Measurements from ENCODE around the gene XRCC6. TPM values are rescaled to one million over a fixed set of nuclear protein-coding genes. Genes with fewer than 3 reads are reported as not detected.

The XRCC6 gene
- total RNA-seq, 1 donor from 2014 or later = 546 TPM

DNA sequence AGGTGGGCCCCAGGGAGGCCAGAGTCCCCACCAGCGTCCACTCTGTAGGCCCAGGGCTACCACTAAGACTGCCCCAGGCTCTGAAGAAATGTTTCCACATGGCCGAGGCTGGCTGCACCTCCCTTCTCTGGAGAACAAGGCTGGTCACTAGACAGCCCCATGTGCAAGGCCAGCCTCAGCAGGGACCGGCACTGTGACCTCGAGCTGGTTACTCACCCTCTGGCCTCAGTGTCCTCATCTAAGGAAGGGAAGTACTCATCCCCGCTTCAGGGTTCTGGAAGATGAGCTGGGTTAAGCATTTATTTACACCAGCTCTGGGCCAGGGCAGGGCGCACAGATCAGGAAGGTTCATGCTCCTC lies 41.1 kb upstream of the XRCC6 start:
- no peak for DNase-seq (ENCODE audit: low spot score)
- Histone ChIP-seq H3K9ac (no peak overlapping the region), H3K79me2 (ENCODE audit: low read depth) (no peaks in the 10 kb centered on the region), H3K4me2 (no peak overlapping the region), H3K36me3 (no peaks in the 10 kb centered on the region), H3K27me3 (no peaks in the 10 kb centered on the region), H3K4me3 (no peak overlapping the region), H3K4me1 (no peaks in the 10 kb centered on the region), H3K9me3 (ENCODE audit: low read depth) (no peaks in the 10 kb centered on the region), H3K27ac (no peak overlapping the region), H3F3A (ENCODE audit: low read depth) (no peaks in the 10 kb centered on the region), H2AFZ (replicated peaks) (no peak overlapping the region), H4K20me1 (ENCODE audit: low read depth) (no peaks in the 10 kb centered on the region)
- H3K9me3 Mint-ChIP-seq = no peaks in the 10 kb centered on the region
- H3K27ac Mint-ChIP-seq = no peak overlapping the region
- no peak for TF ChIP-seq EZH2 (IDR thresholded peaks at IDR 0.05)
- TF ChIP-seq, protein P1, sequence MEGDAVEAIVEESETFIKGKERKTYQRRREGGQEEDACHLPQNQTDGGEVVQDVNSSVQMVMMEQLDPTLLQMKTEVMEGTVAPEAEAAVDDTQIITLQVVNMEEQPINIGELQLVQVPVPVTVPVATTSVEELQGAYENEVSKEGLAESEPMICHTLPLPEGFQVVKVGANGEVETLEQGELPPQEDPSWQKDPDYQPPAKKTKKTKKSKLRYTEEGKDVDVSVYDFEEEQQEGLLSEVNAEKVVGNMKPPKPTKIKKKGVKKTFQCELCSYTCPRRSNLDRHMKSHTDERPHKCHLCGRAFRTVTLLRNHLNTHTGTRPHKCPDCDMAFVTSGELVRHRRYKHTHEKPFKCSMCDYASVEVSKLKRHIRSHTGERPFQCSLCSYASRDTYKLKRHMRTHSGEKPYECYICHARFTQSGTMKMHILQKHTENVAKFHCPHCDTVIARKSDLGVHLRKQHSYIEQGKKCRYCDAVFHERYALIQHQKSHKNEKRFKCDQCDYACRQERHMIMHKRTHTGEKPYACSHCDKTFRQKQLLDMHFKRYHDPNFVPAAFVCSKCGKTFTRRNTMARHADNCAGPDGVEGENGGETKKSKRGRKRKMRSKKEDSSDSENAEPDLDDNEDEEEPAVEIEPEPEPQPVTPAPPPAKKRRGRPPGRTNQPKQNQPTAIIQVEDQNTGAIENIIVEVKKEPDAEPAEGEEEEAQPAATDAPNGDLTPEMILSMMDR (IDR thresholded peaks at IDR 0.05) = no peak
- TF ChIP-seq EZH2phosphoT487 (IDR thresholded peaks at IDR 0.05) = no peak
- H3K4me3 Mint-ChIP-seq = no peak overlapping the region
- no peaks in the 10 kb centered on the region for H3K36me3 Mint-ChIP-seq
- peaks cover 5% of the 10 kb centered on the region for H3K27me3 Mint-ChIP-seq (ENCODE audit: insufficient read depth, low read depth)
- peaks cover 10% of the 10 kb centered on the region for H3K4me1 Mint-ChIP-seq

GRCh38 chr22:41582694-41583093 lies 38.4 kb upstream of the XRCC6 start:
- Mint-ChIP-seq H3K4me1 (peaks cover 3% of the 10 kb centered on the region), H3K27ac (peak overlapping the region; percentile 32), H3K4me3 (no peak overlapping the region), H3K9me3 (no peaks in the 10 kb centered on the region), H3K27me3 (ENCODE audit: insufficient read depth, low read depth) (peaks cover 5% of the 10 kb centered on the region), H3K36me3 (no peaks in the 10 kb centered on the region)
- TF ChIP-seq, protein P1 (IDR thresholded peaks at IDR 0.05) = no peak
- TF ChIP-seq EZH2phosphoT487 (IDR thresholded peaks at IDR 0.05) (no peak), EZH2 (IDR thresholded peaks at IDR 0.05) (no peak)
- Histone ChIP-seq H3K36me3 (no peaks in the 10 kb centered on the region), H3K4me3 (no peak overlapping the region), H3K4me2 (no peak overlapping the region), H3K27me3 (no peaks in the 10 kb centered on the region), H3K79me2 (ENCODE audit: low read depth) (no peaks in the 10 kb centered on the region), H3K9me3 (ENCODE audit: low read depth) (no peaks in the 10 kb centered on the region), H2AFZ (replicated peaks) (no peak overlapping the region), H3K27ac (no peak overlapping the region), H3K9ac (peak overlapping the region; percentile 20), H4K20me1 (ENCODE audit: low read depth) (no peaks in the 10 kb centered on the region), H3F3A (ENCODE audit: low read depth) (no peaks in the 10 kb centered on the region), H3K4me1 (no peaks in the 10 kb centered on the region)
- no peak for DNase-seq (ENCODE audit: low spot score)

DNA sequence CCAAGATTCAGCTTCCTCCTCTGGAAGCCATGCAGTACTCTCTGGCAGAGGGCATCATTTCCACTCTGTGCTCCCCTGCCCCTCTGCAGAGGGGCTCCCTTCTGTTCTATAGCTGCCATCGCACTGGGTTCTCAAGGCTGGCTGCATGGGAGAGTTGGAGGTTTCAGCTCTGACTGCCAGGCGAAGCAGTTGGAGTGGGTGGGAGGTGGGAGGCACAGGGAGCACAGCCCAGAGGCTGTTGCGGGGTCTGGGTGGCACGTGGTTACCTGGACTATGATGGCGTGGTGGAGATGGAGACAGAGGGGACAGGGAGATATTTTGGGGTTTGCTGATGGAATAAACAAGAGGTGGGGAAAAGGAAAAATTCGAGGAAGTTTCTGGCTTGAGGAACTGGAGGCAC lies 36.2 kb upstream of the XRCC6 start:
- Histone ChIP-seq H2AFZ (replicated peaks) (no peak overlapping the region), H3K4me3 (no peak overlapping the region), H3K4me1 (peaks cover 9% of the 10 kb centered on the region), H3K27me3 (no peaks in the 10 kb centered on the region), H3K4me2 (no peak overlapping the region), H3K79me2 (ENCODE audit: low read depth) (no peaks in the 10 kb centered on the region), H3K36me3 (no peaks in the 10 kb centered on the region), H3K27ac (no peak overlapping the region), H3K9ac (no peak overlapping the region), H4K20me1 (ENCODE audit: low read depth) (no peaks in the 10 kb centered on the region), H3F3A (ENCODE audit: low read depth) (no peaks in the 10 kb centered on the region), H3K9me3 (ENCODE audit: low read depth) (no peaks in the 10 kb centered on the region)
- no peak for DNase-seq (ENCODE audit: low spot score)
- no peaks in the 10 kb centered on the region for H3K36me3 Mint-ChIP-seq
- H3K4me1 Mint-ChIP-seq = peaks cover 21% of the 10 kb centered on the region
- H3K27ac Mint-ChIP-seq = peak overlapping the region; percentile 63
- H3K4me3 Mint-ChIP-seq = no peak overlapping the region
- TF ChIP-seq EZH2phosphoT487 (IDR thresholded peaks at IDR 0.05) (no peak), EZH2 (IDR thresholded peaks at IDR 0.05) (no peak)
- TF ChIP-seq, protein P1 (IDR thresholded peaks at IDR 0.05) = no peak
- H3K27me3 Mint-ChIP-seq (ENCODE audit: insufficient read depth, low read depth) = no peaks in the 10 kb centered on the region
- H3K9me3 Mint-ChIP-seq = no peaks in the 10 kb centered on the region
